OCI-LY1 (cell line): ENCODE measurements around the gene GALNT10.

Source experiments
- CTCF ChIP-seq: fragments of 200-600 bp; sonication (generic), shearing (Covaris generic); IDR thresholded peaks from 2 replicates; pipeline ENCODE4 v1.5.1; 2017; ENCODE audit warnings: mild to moderate bottlenecking, antibody characterized with exemption, low read length, moderate library complexity, mixed read lengths
- EZH2 ChIP-seq: fragments of 200-600 bp; sonication (generic), shearing (Covaris generic); IDR thresholded peaks from 2 replicates; pipeline ENCODE4 v1.8.0; 2017; ENCODE audit warnings: borderline replicate concordance, mixed run types, mild to moderate bottlenecking, antibody characterized with exemption, low read length, moderate library complexity, mixed read lengths

GRCh38 chr5:154223320-154223719 lies 32.8 kb downstream of the GALNT10 start:
- TF ChIP-seq CTCF: no peak
- TF ChIP-seq EZH2: no peak
